ENCODE measurements around the gene DIDO1.

Gene DIDO1

DNA sequence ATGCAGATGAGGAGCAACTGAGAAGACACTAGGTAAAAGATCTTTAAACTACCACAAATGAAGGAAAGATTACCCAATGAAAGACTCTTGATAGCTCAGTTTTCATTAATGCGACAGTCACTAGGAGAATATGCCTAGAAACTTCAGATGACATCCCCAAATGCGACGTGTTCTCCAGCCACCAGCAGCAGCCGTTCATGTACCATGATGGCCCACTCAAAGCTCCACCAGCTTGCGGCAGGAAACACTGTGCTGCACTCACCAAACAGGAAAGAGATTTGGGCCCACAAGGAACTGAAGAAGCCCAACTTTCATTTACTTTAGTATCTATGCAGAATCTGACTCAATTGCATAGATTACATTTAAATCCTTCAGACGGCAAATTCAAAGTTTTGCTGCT is 7.5 kb downstream of the DIDO1 start:
- H3K4me3 Mint-ChIP-seq, result peak overlapping the region; percentile 67
- no peaks in the 10 kb centered on the region for H3K9me3 Mint-ChIP-seq
- H3K27ac Mint-ChIP-seq, result peak overlapping the region; percentile 86
- H3K36me3 Mint-ChIP-seq (ENCODE audit: low read depth), result peaks cover 18% of the 10 kb centered on the region
- peaks cover 96% of the 10 kb centered on the region for H3K4me1 Mint-ChIP-seq (ENCODE audit: low read depth)
- no peaks in the 10 kb centered on the region for H3K27me3 Mint-ChIP-seq

DNA sequence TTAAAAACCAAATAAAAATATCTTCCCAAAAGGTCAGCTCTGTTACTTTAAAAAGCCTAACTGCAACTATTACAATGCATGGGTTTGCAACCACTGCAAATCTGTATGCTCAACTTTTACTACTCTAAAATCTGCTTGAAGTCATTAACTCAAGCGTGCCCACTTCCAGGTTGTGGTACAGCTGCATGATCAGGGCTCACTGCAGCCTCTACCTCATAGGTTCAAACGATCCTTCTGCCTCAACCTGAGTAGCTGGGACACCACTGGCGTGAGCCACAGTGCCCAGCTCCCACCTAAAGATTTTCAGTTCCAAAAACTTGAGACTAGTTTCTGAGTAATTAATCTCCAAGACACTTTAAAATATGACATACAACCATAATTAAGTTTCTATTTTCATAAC is 8.2 kb downstream of the DIDO1 start:
- Mint-ChIP-seq H3K9me3 (no peaks in the 10 kb centered on the region), H3K27me3 (no peaks in the 10 kb centered on the region)

DNA sequence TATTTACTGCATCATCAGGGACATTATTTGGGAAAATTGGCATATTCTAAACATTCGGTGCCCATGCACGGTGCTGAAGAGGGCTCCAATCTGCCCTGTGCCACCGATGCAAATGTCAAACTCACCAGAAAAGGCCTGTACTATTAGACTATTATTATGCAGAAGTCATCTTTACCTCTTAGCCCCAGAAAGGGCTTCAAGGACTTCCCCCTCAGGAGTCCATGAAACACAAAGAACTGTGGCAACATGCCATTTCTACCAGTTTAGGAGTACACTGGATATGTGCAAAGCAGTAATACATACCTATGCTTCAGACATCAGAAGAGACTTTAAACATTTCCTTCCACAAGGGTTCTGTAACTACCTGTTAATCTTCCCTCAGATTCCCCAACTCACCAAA is 8.6 kb downstream of the DIDO1 start:
- Mint-ChIP-seq H3K36me3 (ENCODE audit: low read depth) (peaks cover 27% of the 10 kb centered on the region), H3K27ac (peak overlapping the region; percentile 86), H3K4me1 (ENCODE audit: low read depth) (peaks cover 91% of the 10 kb centered on the region), H3K4me3 (peak overlapping the region; percentile 67), H3K27me3 (no peaks in the 10 kb centered on the region), H3K9me3 (no peaks in the 10 kb centered on the region)

More for the DNA sequence above, 8.2 kb downstream of the DIDO1 start:
- H3K27ac Mint-ChIP-seq, result peak overlapping the region; percentile 86
- peaks cover 93% of the 10 kb centered on the region for H3K4me1 Mint-ChIP-seq (ENCODE audit: low read depth)
- H3K36me3 Mint-ChIP-seq (ENCODE audit: low read depth), result peaks cover 24% of the 10 kb centered on the region
- peak overlapping the region; percentile 67 for H3K4me3 Mint-ChIP-seq

DNA sequence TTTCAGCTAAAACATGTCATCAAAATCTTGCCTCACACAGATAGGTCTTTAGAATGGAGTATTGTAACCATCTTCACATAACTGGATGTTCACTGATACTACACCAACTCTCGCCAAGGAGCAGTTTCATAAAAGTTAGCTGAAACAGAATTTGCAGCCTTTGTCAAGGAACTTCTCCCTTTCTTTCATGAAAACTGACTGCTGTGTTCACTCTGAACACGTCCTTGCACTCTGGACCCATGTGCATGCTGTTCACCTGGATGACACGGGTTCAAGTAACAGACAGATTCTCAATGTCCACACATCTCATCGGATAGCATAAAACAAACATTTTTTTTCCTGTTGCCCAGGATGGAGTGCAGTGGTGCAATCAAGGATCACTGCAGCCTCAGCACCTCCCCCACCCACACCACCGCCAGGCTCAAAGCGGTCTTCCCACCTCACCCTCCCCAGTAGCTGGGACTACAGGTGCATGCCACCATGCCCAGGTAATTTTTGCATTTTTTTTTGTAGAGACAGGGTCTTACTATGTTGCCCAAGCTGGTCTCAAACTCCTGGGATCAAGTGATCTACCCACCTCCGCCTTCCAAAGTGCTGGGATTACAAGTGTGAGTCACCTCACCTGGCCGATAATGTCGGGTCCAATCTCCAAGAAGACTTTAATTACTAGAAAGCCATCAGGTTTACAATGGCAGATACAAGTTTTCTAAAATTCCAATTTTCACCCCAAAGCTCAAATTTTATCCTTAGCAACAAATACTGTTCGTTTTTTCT is 9.4 kb downstream of the DIDO1 start:
- Mint-ChIP-seq H3K4me3 (peak overlapping the region; percentile 22), H3K27ac (peak overlapping the region; percentile 86), H3K27me3 (no peaks in the 10 kb centered on the region), H3K9me3 (no peaks in the 10 kb centered on the region), H3K36me3 (ENCODE audit: low read depth) (peaks cover 31% of the 10 kb centered on the region), H3K4me1 (ENCODE audit: low read depth) (peaks cover 84% of the 10 kb centered on the region)

DNA sequence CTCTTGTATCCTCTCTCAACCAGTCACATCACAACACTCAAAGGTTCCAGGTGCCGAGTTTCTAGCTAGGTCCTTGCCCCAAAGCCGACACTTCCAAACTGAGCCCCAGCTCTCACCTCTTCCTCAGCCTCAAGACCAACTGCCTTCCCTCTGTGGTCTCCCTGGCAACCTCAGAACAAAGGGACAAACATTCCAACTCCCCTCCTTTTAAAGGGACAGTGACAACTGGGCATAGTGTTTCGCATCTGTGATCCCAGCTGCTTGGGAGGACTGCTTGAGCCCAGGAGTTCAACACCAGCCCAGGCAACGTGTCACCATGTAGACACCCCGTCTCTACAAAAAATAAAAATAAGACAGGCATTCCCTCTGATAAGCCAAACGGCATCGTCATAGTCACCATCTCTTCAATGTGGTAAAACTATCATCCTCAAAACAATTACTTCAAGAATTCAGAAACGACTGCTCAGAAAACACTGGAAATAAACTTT is 11.3 kb downstream of the DIDO1 start:
- Mint-ChIP-seq H3K36me3 (ENCODE audit: low read depth) (peaks cover 47% of the 10 kb centered on the region), H3K27me3 (no peaks in the 10 kb centered on the region), H3K9me3 (no peaks in the 10 kb centered on the region), H3K4me3 (peak overlapping the region; percentile 51), H3K4me1 (ENCODE audit: low read depth) (peaks cover 70% of the 10 kb centered on the region), H3K27ac (peak overlapping the region; percentile 90)

DNA sequence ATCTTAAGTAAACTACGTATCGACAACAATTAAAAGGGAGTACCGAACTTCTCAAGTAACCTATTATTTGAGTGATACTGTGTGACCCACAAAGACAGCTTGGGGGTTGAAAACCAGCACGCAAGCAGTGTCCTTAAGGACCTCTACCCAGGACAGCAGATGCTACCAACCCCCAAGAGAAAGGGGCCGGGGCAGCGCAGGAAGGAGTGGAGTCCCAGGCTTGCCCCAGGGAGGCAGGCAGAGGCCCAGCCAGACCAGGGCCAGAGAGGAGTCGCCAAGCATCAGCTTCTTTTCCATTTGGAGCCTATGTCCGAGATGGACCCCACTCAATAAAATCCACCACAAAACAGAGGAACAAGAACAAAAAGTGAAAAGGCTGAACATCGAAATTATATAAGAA is 11.9 kb downstream of the DIDO1 start:
- no peaks in the 10 kb centered on the region for H3K27me3 Mint-ChIP-seq
- no peak overlapping the region for H3K4me3 Mint-ChIP-seq
- no peaks in the 10 kb centered on the region for H3K9me3 Mint-ChIP-seq
- peaks cover 68% of the 10 kb centered on the region for H3K4me1 Mint-ChIP-seq (ENCODE audit: low read depth)
- peaks cover 52% of the 10 kb centered on the region for H3K36me3 Mint-ChIP-seq (ENCODE audit: low read depth)
- H3K27ac Mint-ChIP-seq, result no peak overlapping the region

DNA sequence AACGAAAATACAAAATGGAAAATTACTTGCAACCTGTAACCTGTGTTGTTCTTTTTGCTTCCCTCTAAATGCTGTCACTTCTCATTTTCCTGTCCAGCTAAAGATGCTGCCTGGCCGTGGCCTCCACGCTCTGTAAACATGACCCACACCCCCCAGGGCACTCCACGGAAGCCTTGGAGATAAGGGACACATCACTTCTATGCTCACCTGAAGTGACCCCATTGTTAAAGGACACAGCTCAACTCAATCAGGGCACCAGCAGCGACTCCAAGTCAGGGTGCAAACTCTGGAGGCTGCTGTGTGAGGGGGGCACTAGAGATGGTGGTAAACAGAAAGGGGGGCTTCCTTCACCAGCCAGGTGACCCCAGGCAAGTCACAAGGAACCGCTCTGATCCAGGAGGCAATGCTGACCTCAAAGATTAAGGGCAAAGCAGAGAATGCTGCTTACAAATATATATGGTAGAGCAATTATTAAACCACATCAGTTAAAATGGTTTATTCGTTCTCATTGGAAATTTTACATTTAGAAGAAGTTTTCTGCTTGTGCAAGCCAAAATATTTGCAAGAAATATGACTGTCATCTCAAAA is 13.2 kb downstream of the DIDO1 start:
- H3K9me3 Mint-ChIP-seq, result no peaks in the 10 kb centered on the region
- peak overlapping the region; percentile 24 for H3K27ac Mint-ChIP-seq
- no peaks in the 10 kb centered on the region for H3K27me3 Mint-ChIP-seq
- peaks cover 55% of the 10 kb centered on the region for H3K4me1 Mint-ChIP-seq (ENCODE audit: low read depth)
- no peak overlapping the region for H3K4me3 Mint-ChIP-seq
- peaks cover 63% of the 10 kb centered on the region for H3K36me3 Mint-ChIP-seq (ENCODE audit: low read depth)

DNA sequence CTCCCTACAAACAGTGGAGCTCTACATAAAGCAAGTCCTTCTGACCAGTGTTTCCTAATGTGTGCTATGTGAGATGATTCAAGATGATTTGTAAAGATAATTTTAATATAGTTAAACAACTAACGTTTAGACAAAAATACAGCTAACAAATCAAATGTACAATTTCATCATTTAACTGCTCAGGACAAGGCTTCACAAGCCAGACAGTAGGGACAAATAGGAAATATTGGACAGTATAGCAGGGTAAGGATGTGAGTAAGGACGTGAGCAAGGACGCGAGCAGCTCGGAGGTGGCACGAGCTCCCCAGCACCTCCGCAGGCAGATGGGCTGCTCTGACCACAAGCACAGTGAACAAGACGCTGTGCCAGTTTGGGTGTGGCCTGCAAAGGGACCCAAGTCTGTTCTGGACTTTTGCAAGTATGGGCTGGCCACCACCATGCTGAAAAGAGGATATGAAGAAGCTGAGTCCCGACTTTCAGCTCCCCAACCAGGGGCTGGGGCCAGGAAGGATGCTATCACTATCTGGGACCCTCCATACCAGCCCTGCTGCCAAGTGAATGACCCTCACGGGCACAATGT is 14.5 kb downstream of the DIDO1 start:
- peaks cover 69% of the 10 kb centered on the region for H3K36me3 Mint-ChIP-seq (ENCODE audit: low read depth)

DNA sequence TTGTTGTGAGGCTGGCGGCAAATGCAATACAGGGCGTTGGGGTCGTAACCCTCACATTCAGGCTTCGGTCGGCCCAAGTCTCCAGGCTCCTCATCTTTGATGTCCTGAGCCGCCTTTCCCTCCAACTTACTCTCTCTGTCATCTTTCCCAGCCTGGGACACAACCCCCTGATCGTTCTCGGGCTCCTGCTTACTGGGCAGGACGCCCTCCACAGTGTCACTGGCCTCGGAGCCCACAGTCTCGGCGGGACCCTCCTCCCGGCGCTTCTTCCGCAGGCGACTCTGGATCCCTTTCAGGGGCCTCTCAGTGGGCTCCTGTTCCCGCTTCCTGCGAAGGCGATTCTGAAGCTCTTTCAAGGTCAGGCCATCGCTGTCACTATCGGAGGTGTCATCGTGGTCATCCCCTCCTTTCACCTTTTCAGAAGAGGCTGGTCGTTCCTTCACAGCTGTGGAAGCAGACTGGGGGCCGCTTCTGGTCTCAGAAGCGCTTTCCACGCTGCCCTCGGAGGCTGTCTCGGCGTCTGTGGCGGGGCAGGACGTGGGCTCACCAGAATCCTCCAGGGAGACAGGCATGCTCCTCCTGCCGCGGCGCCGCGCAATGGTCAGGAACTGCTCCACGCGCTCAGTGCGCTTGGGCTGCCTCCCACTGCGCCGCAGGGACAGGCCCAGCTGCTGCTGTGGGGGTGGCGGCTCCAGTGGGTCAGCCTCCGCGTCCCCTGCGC is 15.4 kb downstream of the DIDO1 start:
- Mint-ChIP-seq H3K4me1 (ENCODE audit: low read depth) (peaks cover 36% of the 10 kb centered on the region), H3K36me3 (ENCODE audit: low read depth) (peaks cover 73% of the 10 kb centered on the region), H3K9me3 (no peaks in the 10 kb centered on the region), H3K27me3 (no peaks in the 10 kb centered on the region), H3K27ac (peak overlapping the region; percentile 4), H3K4me3 (no peak overlapping the region)

More for the DNA sequence above, 14.5 kb downstream of the DIDO1 start:
- peaks cover 45% of the 10 kb centered on the region for H3K4me1 Mint-ChIP-seq (ENCODE audit: low read depth)
- no peaks in the 10 kb centered on the region for H3K27me3 Mint-ChIP-seq
- no peak overlapping the region for H3K4me3 Mint-ChIP-seq
- peak overlapping the region; percentile 63 for H3K27ac Mint-ChIP-seq
- no peaks in the 10 kb centered on the region for H3K9me3 Mint-ChIP-seq

DNA sequence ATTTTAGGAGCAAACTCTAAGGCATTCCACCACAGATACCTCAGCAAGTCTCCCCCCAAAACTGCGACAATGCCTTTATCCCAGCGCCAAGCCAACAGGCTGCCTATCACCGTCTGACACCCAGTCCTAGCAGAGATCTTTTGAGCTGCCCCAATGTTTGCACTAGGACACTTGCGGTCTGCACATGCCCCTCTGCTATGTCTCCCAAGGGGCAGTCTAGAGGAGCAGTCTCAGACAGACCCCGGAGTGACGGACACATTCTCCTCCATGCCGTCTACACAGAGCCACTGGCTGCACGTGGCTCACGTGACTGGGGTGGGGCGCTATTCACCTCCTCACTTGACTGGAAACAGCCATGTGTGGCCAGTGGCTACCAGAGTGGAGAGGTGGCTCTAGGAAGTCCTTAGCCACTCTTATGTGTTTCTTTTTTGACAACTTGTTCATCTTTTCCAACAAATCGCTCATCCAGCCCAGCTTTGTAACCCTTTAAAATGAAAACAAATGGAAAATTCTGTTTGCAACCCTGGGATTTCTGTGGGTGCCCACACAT is 16.0 kb downstream of the DIDO1 start:
- H3K4me3 Mint-ChIP-seq, result no peak overlapping the region

DNA sequence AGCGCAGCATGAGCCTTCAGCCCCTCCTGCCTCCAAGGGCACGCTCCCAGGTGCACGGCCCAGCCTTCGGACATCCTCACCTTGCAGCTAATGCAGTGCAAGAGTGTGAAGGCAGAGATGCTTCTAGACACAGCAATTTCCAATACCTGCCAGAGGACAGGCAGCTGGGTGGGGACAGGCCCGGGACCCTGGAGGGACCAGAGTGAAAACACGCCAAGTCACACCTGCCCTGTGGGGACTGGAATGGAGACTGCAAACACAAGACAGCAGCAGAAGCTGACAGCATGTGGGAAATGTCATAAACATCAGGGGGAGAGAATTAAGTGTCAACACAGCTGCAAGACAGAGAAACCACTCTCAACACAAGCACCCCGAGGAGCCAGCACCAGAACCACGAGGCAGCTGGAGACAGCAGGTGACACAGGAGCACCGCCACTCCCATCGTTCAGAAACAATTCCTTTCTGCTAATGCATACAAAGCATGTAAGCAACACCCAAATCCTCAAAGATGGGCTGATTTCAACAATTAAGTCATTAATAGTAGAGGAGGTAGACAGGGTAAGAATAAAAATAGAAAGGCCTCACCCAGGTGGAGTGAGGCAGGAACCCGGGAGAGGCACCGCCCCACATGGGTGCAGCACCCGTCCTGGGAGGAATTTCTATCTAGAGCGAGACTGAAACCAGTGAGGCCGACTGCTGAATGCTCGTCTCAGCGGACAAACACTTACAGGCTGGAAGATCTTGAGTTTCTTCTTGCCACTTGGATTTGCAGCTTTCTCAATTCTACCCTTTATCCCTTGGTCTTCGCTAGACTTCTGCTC is 17.1 kb downstream of the DIDO1 start:
- H3K27ac Mint-ChIP-seq, result peak overlapping the region; percentile 15
- H3K36me3 Mint-ChIP-seq (ENCODE audit: low read depth), result peaks cover 83% of the 10 kb centered on the region

More for the DNA sequence above, 16.0 kb downstream of the DIDO1 start:
- Mint-ChIP-seq H3K36me3 (ENCODE audit: low read depth) (peaks cover 78% of the 10 kb centered on the region), H3K27me3 (no peaks in the 10 kb centered on the region), H3K27ac (peak overlapping the region; percentile 4), H3K4me1 (ENCODE audit: low read depth) (peaks cover 30% of the 10 kb centered on the region), H3K9me3 (no peaks in the 10 kb centered on the region)

DNA sequence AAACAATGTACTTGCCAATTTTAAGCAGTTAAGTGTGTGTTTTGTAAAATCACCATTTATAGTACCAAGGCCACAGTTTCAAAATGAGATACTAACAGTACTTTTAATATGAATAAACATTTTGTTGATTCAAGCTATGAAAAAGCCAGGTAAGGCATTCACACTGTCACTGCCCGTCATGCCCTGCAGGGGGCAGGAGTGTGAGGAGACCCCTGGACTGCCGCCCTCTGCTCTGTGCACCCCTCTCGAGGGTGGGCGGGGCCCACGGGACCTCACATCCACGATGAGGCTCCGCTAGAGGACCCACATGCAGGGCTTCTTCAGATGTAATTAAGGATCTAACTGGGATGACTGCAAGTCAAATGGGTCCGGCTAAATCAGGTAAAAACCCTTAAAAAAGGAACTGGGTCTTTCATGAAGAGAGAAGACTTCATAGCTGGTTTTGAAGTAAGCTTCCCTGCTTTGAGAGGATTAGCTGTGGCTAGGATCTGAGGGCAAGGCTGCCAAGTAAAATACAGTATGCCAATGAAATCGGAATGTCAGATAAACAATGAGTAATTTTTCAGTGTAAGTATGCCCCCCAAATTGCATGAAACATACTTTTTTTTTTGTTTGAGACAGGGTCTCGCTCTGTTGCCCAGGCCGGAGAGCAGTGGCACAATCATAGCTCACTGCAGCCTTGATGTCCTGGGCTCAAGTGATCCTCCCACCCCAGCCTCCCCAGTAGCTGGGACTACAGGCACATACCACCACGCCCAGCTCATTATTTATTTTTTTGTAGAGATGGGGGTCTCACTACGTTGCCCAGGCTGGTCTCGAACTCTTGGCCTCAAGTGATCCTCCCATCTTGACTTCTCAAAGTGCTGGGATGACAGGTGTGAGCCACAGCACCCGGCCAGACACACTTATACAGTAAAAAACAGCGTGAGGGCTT is 18.7 kb downstream of the DIDO1 start:
- peaks cover 82% of the 10 kb centered on the region for H3K36me3 Mint-ChIP-seq (ENCODE audit: low read depth)
- H3K9me3 Mint-ChIP-seq, result no peaks in the 10 kb centered on the region
- no peaks in the 10 kb centered on the region for H3K27me3 Mint-ChIP-seq
- no peak overlapping the region for H3K4me3 Mint-ChIP-seq
- H3K4me1 Mint-ChIP-seq (ENCODE audit: low read depth), result peaks cover 25% of the 10 kb centered on the region
- no peak overlapping the region for H3K27ac Mint-ChIP-seq

More for the DNA sequence above, 17.1 kb downstream of the DIDO1 start:
- H3K4me3 Mint-ChIP-seq, result no peak overlapping the region
- no peaks in the 10 kb centered on the region for H3K27me3 Mint-ChIP-seq
- peaks cover 25% of the 10 kb centered on the region for H3K4me1 Mint-ChIP-seq (ENCODE audit: low read depth)
- H3K9me3 Mint-ChIP-seq, result no peaks in the 10 kb centered on the region
